Stomach (tissue), 4 donors: ENCODE measurements around the gene TAS1R2.

Source experiments
- EP300 ChIP-seq: sonication (generic); formaldehyde crosslinking; IDR thresholded peaks from one replicate; pipeline ENCODE4 v1.6.1; 2017; ENCODE audit warnings: antibody characterized with exemption
- POLR2A ChIP-seq, 4 donors: fragments of 450-650 bp; IDR thresholded peaks; one replicate each; pipeline ENCODE4 v1.6.1; 2016; ENCODE audit warnings: antibody characterized with exemption in 4 of 4, control low read depth in 2 of 4, mild to moderate bottlenecking in 1 of 4, moderate library complexity in 1 of 4
- POLR2AphosphoS5 ChIP-seq, 3 donors: sonication (generic); formaldehyde crosslinking; IDR thresholded peaks; one replicate each; pipeline ENCODE4 v1.6.1; 2016; ENCODE audit warnings: antibody characterized with exemption in 3 of 3
- TF ChIP-seq, protein P1 (sequence below), 7 experiments: fragments of 450-650 bp in 4 of 7; fragments of 200-600 bp in 3 of 7; sonication (generic) in 3 of 7; IDR thresholded peaks; one replicate each; pipeline ENCODE4 v1.5.1; 2016 to 2019; ENCODE audit warnings: antibody characterized with exemption in 7 of 7, control low read depth in 2 of 7, mild to moderate bottlenecking in 1 of 7

DNA sequence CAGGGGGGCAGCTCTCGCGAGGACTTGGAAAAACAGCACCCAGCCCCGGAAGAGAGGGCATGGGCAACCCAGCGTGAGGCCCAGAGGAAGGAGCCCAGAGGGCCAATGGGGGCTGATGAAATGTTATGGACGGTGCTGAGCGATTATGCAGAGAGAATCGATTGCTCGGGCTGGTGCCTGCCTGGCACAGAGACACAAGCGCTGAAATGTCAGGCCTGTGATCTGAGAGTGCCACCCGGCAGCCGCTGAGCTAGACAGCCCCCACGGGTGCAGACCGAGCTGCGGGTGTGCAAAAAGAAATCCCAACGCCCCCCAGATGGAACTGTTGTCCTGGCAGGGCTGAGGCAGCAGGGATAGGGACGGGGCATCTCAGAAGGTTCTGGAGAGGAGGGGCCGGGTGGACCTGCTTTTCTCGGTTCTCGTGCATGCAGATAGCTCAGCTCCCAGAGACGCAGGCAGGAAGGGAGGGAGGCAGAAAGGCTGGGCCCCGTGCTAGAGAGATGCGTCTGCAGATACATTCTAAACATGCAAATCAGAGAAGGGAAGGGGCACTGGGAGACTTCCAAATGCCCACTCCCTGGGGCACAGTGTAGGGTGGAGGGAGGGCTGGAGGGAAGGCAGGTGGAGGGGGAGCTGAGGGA lies 41.5 kb downstream of the TAS1R2 start:
- TF ChIP-seq, protein P1, sequence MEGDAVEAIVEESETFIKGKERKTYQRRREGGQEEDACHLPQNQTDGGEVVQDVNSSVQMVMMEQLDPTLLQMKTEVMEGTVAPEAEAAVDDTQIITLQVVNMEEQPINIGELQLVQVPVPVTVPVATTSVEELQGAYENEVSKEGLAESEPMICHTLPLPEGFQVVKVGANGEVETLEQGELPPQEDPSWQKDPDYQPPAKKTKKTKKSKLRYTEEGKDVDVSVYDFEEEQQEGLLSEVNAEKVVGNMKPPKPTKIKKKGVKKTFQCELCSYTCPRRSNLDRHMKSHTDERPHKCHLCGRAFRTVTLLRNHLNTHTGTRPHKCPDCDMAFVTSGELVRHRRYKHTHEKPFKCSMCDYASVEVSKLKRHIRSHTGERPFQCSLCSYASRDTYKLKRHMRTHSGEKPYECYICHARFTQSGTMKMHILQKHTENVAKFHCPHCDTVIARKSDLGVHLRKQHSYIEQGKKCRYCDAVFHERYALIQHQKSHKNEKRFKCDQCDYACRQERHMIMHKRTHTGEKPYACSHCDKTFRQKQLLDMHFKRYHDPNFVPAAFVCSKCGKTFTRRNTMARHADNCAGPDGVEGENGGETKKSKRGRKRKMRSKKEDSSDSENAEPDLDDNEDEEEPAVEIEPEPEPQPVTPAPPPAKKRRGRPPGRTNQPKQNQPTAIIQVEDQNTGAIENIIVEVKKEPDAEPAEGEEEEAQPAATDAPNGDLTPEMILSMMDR (IDR thresholded peaks at IDR 0.05), result no peak
- TF ChIP-seq POLR2A (IDR thresholded peaks at IDR 0.05) (no peak), POLR2AphosphoS5 (IDR thresholded peaks at IDR 0.05) (no peak), EP300 (no peak)
